ENCODE measurements around the gene DPF3. TPM values are rescaled to one million over a fixed set of nuclear protein-coding genes. Genes with fewer than 3 reads are reported as not detected.

DPF3 gene
- total and polyA plus RNA-seq, 7 experiments from 2014 or later, result 0.07 to 5.5 (median 0.57) TPM; not detected in 1

DNA sequence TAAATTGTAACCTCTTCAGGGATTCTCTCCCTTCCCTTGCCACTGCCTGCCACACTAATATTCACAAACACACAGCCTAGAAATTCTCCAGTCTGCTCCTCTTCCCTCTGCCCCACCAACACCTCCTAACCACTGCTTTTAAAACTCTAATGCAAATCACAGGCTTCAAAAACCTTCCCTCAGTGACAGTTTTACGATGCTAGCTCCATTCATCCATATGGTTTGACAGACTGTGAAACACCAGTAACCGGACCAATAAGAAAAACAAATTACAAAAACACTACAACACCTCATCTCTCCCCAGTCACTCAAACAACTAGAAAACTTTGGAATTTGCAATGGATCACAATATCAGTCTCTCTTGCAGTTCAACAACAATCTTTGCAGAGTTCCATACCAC, 5.7 kb downstream of the DPF3 start:
- Histone ChIP-seq H3K36me3 (ENCODE audit: control insufficient read depth in 2 of 3, insufficient read depth in 3 of 3, low read length in 3 of 3) (no peaks in the 10 kb centered on the region), H3K27me3 (ENCODE audit: control insufficient read depth in 2 of 2, insufficient read depth in 2 of 2, low read length in 2 of 2) (peaks cover 0 to 6% of the 10 kb centered on the region in 2 donors), H3K27ac (ENCODE audit: low read depth, low read length) (no peak overlapping the region), H3K9me3 (ENCODE audit: control insufficient read depth in 2 of 3, low read length in 3 of 3) (no peaks in the 10 kb centered on the region), H3K4me1 (ENCODE audit: control insufficient read depth in 2 of 2, insufficient read depth in 2 of 2, low read length in 2 of 2) (peaks cover 9 to 12% of the 10 kb centered on the region in 2 donors), H3K4me3 (ENCODE audit: low read length) (no peak overlapping the region)
- Mint-ChIP-seq H3K4me1 (peaks cover 8 to 32% (median 10%) of the 10 kb centered on the region in 7 donors), H3K27me3 (peaks cover 15 to 53% (median 24%) of the 10 kb centered on the region in 5 donors), H3K27ac (no peak overlapping the region), H3K36me3 (peaks cover 0 to 17% (median 0%) of the 10 kb centered on the region in 5 donors), H3K4me3 (no peak overlapping the region), H3K9me3 (peaks cover 0 to 7% (median 2%) of the 10 kb centered on the region in 11 donors)
- ChIA-PET CTCF (no interaction called here), POLR2A (no interaction called here)
- intact Hi-C loops (cut with micrococcal nuclease), result no loop called here
- ATAC-seq (no peak), DNase-seq (no peak)

DNA sequence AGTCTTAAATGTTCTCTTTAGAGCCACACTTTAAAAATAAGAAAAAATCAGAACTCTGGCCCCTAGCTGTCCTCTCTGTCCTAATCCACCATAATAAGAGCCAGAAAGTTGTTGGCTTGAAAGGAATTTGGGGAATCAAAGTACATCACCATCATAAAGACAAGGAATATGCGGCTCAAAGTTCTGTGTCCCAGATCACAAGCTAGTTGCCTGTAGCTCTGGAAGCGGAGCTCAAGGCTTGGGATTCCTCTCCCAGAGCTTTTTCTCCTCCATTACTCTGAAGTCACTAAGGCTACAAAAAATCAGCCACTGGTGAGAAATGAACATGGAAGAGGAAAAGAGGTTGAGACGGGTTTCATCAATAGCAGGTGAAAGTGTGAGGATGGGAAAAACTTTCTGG, 6.4 kb downstream of the DPF3 start:
- ATAC-seq (no peak), DNase-seq (no peak)
- Mint-ChIP-seq H3K27ac (no peak overlapping the region), H3K27me3 (peaks cover 12 to 53% (median 19%) of the 10 kb centered on the region in 5 donors), H3K9me3 (peaks cover 0 to 7% (median 1%) of the 10 kb centered on the region in 11 donors), H3K4me1 (peaks cover 4 to 33% (median 9%) of the 10 kb centered on the region in 7 donors), H3K4me3 (no peak overlapping the region), H3K36me3 (peaks cover 0 to 17% (median 0%) of the 10 kb centered on the region in 5 donors)
- ChIA-PET CTCF (no interaction called here), POLR2A (no interaction called here)
- H3K4me1 ChIP-seq (ENCODE audit: control insufficient read depth in 2 of 2, insufficient read depth in 2 of 2, low read length in 2 of 2), result peaks cover 8 to 10% of the 10 kb centered on the region in 2 donors
- H3K9me3 ChIP-seq (ENCODE audit: control insufficient read depth in 2 of 3, low read length in 3 of 3), result no peaks in the 10 kb centered on the region
- peaks cover 0 to 6% of the 10 kb centered on the region in 2 donors for H3K27me3 ChIP-seq (ENCODE audit: control insufficient read depth in 2 of 2, insufficient read depth in 2 of 2, low read length in 2 of 2)
- H3K4me3 ChIP-seq (ENCODE audit: low read length), result no peak overlapping the region
- intact Hi-C loops (cut with micrococcal nuclease), result no loop called here
- no peaks in the 10 kb centered on the region for H3K36me3 ChIP-seq (ENCODE audit: control insufficient read depth in 2 of 3, insufficient read depth in 3 of 3, low read length in 3 of 3)
- H3K27ac ChIP-seq (ENCODE audit: low read depth, low read length), result no peak overlapping the region

DNA sequence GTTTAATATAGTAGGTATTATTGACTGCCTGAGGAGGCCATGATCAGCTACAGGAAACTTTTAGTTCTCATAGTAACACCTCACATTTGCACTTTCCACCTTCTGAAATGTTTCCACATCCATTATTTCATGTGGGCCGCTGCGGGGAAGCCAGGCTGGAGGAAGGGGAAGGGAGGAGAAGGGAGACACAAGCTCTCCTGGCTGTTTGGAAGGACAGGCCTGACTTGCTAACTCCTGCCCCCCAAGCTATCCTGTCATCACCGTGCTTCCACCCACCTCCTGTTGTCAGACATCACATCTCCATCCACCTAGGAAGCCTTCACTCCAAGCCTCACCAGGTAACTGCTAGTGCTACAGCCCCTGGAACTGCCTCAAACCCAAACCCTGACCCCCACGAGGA, 9.5 kb downstream of the DPF3 start:
- H3K4me3 Mint-ChIP-seq, result no peak overlapping the region
- Histone ChIP-seq H3K27ac (ENCODE audit: low read depth, low read length) (no peak overlapping the region), H3K4me1 (ENCODE audit: control insufficient read depth in 2 of 2, insufficient read depth in 2 of 2, low read length in 2 of 2) (no peaks in the 10 kb centered on the region), H3K36me3 (ENCODE audit: control insufficient read depth in 2 of 3, insufficient read depth in 3 of 3, low read length in 3 of 3) (no peaks in the 10 kb centered on the region), H3K9me3 (ENCODE audit: control insufficient read depth in 2 of 3, low read length in 3 of 3) (no peaks in the 10 kb centered on the region), H3K27me3 (ENCODE audit: control insufficient read depth in 2 of 2, insufficient read depth in 2 of 2, low read length in 2 of 2) (no peaks in the 10 kb centered on the region), H3K4me3 (ENCODE audit: low read length) (no peak overlapping the region)
- peaks cover 0 to 7% (median 1%) of the 10 kb centered on the region in 11 donors for H3K9me3 Mint-ChIP-seq
- CTCF ChIA-PET, result interaction anchor here (0.8 kb wide), 1 partner anchor 21 kb away, joined by 3 read pairs; no protein-coding TSS in a partner anchor
- H3K27ac Mint-ChIP-seq, result no peak overlapping the region
- H3K36me3 Mint-ChIP-seq, result peaks cover 0 to 23% (median 0%) of the 10 kb centered on the region in 5 donors
- ATAC-seq, result no peak
- H3K4me1 Mint-ChIP-seq, result peaks cover 0 to 46% (median 0%) of the 10 kb centered on the region in 7 donors
- DNase-seq, result no peak
- POLR2A ChIA-PET, result no interaction called here
- intact Hi-C loops (cut with micrococcal nuclease), result no loop called here
- H3K27me3 Mint-ChIP-seq, result peaks cover 0 to 27% (median 4%) of the 10 kb centered on the region in 5 donors

DNA sequence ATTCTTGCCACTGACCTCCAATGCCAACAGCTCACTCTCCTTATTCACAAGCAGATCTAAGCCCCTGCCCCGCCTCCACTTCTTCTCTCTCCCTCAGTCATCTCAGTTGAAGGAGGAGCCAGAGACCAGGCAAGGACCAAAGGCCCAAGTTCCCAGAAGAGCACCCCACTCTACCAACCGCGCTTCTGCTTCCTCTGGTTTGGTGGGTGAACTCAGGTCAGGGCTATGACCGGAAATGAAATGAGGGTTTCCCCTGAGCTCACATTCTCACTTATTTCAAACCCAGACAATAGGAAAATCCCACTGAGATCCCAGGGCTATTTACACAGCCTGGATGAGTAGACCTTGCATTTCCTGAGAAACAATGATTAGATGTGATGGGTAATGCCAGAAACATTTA, 9.9 kb downstream of the DPF3 start:
- H3K4me1 Mint-ChIP-seq, result peaks cover 0 to 46% (median 0%) of the 10 kb centered on the region in 7 donors

DNA sequence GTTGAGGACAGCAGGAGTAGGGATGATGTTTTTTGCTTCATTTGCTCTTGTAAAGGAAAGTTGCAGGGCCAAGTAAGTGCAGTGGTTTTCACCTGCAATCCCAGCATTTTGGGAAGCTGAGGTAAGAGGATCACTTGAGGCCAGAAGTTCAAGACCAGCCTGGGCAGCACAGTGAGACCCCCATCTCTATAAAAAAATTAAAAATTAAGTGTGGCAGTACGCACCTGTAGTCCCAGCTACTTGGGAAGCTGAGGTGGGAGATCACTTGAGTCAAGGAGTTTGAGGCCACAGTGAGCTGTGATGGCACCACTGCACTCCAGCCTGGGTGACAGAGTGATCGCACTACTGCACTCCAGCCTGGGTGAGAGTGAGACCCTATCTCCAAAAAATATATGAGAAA, 10.8 kb downstream of the DPF3 start:
- Histone ChIP-seq H3K27ac (ENCODE audit: low read depth, low read length) (no peak overlapping the region), H3K27me3 (ENCODE audit: control insufficient read depth in 2 of 2, insufficient read depth in 2 of 2, low read length in 2 of 2) (no peaks in the 10 kb centered on the region), H3K9me3 (ENCODE audit: control insufficient read depth in 2 of 3, low read length in 3 of 3) (no peaks in the 10 kb centered on the region), H3K4me3 (ENCODE audit: low read length) (no peak overlapping the region), H3K4me1 (ENCODE audit: control insufficient read depth in 2 of 2, insufficient read depth in 2 of 2, low read length in 2 of 2) (no peaks in the 10 kb centered on the region), H3K36me3 (ENCODE audit: control insufficient read depth in 2 of 3, insufficient read depth in 3 of 3, low read length in 3 of 3) (no peaks in the 10 kb centered on the region)
- POLR2A ChIA-PET, result no interaction called here
- Mint-ChIP-seq H3K4me1 (peaks cover 0 to 42% (median 0%) of the 10 kb centered on the region in 7 donors), H3K27ac (no peak overlapping the region), H3K9me3 (peaks cover 0 to 7% (median 1%) of the 10 kb centered on the region in 11 donors), H3K36me3 (peaks cover 0 to 20% (median 0%) of the 10 kb centered on the region in 5 donors), H3K4me3 (no peak overlapping the region), H3K27me3 (peaks cover 0 to 15% (median 2%) of the 10 kb centered on the region in 5 donors)
- no peak for DNase-seq
- CTCF ChIA-PET, result no interaction called here
- ATAC-seq, result no peak
- intact Hi-C loops (cut with micrococcal nuclease), result no loop called here

More for the DNA sequence above, 9.9 kb downstream of the DPF3 start:
- H3K9me3 Mint-ChIP-seq, result peaks cover 0 to 7% (median 1%) of the 10 kb centered on the region in 11 donors
- H3K9me3 ChIP-seq (ENCODE audit: control insufficient read depth in 2 of 3, low read length in 3 of 3), result no peaks in the 10 kb centered on the region
- H3K27me3 Mint-ChIP-seq, result peaks cover 0 to 22% (median 2%) of the 10 kb centered on the region in 5 donors
- POLR2A ChIA-PET, result no interaction called here
- peak overlapping the region in 1 of 9 donors; percentile 30 for H3K27ac Mint-ChIP-seq
- H3K4me3 ChIP-seq (ENCODE audit: low read length), result no peak overlapping the region
- no peaks in the 10 kb centered on the region for H3K36me3 ChIP-seq (ENCODE audit: control insufficient read depth in 2 of 3, insufficient read depth in 3 of 3, low read length in 3 of 3)
- no peaks in the 10 kb centered on the region for H3K27me3 ChIP-seq (ENCODE audit: control insufficient read depth in 2 of 2, insufficient read depth in 2 of 2, low read length in 2 of 2)
- DNase-seq (peak in 1 of 9 donors; percentile 23), ATAC-seq (no peak)
- no peak overlapping the region for H3K27ac ChIP-seq (ENCODE audit: low read depth, low read length)
- H3K4me1 ChIP-seq (ENCODE audit: control insufficient read depth in 2 of 2, insufficient read depth in 2 of 2, low read length in 2 of 2), result no peaks in the 10 kb centered on the region
- intact Hi-C loops (cut with micrococcal nuclease), result no loop called here
- peak overlapping the region in 1 of 10 donors; percentile 31 for H3K4me3 Mint-ChIP-seq
- CTCF ChIA-PET, result interaction anchor here (0.8 kb wide), 1 partner anchor 21 kb away, joined by 3 read pairs; no protein-coding TSS in a partner anchor
- H3K36me3 Mint-ChIP-seq, result peaks cover 0 to 23% (median 0%) of the 10 kb centered on the region in 5 donors

DNA sequence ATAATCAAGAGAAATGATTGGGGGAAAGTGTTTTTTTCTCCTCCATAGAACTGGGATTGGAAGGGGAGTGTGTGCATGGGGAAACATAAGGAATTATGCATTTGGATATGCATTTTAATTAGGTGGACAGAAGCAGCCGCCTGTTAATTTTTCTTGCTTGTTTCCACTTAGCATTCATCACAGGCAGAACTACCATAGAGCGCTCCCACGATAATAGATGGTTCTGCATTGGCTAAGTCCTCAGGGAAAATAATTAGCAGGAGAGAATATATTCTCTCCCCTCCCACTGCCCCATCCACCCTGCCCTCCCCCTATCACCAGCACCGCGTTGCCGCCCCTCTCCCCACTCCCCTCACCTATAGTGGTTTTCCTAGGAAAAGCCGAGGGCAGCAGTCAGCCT, 11.4 kb downstream of the DPF3 start:
- Histone ChIP-seq H3K4me3 (ENCODE audit: low read length) (no peak overlapping the region), H3K36me3 (ENCODE audit: control insufficient read depth in 2 of 3, insufficient read depth in 3 of 3, low read length in 3 of 3) (no peaks in the 10 kb centered on the region), H3K27me3 (ENCODE audit: control insufficient read depth in 2 of 2, insufficient read depth in 2 of 2, low read length in 2 of 2) (no peaks in the 10 kb centered on the region), H3K4me1 (ENCODE audit: control insufficient read depth in 2 of 2, insufficient read depth in 2 of 2, low read length in 2 of 2) (no peaks in the 10 kb centered on the region), H3K27ac (ENCODE audit: low read depth, low read length) (no peak overlapping the region), H3K9me3 (ENCODE audit: control insufficient read depth in 2 of 3, low read length in 3 of 3) (no peaks in the 10 kb centered on the region)
- no peak for DNase-seq
- Mint-ChIP-seq H3K4me3 (no peak overlapping the region), H3K36me3 (peaks cover 0 to 19% (median 0%) of the 10 kb centered on the region in 5 donors), H3K27ac (no peak overlapping the region), H3K9me3 (peaks cover 0 to 7% (median 1%) of the 10 kb centered on the region in 11 donors), H3K27me3 (peaks cover 0 to 14% (median 2%) of the 10 kb centered on the region in 5 donors), H3K4me1 (peaks cover 0 to 41% (median 0%) of the 10 kb centered on the region in 7 donors)
- ChIA-PET CTCF (no interaction called here), POLR2A (no interaction called here)
- no peak for ATAC-seq
- intact Hi-C loops (cut with micrococcal nuclease), result no loop called here

DNA sequence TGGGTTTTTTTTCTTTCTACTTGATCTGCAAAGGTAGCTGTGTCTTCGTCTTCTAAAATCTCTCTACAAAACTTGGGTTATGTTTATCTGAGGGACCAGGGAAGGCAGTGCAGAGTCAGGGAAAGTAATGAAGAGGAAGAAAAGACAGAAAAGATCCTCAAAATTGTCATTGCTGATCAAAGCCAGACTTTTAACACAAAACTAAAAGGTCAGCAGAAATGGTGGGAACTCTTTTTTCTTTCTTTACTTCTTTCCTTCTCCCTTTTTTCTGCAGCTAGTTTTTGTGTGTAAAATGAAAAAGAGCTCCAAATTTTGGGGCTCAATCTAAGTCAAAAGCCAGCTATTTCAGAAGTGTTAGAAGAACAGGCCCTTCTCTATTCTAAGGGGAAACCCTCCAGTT, 11.9 kb downstream of the DPF3 start:
- no peaks in the 10 kb centered on the region for H3K9me3 ChIP-seq (ENCODE audit: control insufficient read depth in 2 of 3, low read length in 3 of 3)
- CTCF ChIA-PET, result no interaction called here
- H3K4me3 Mint-ChIP-seq, result no peak overlapping the region
- POLR2A ChIA-PET, result no interaction called here
- no peaks in the 10 kb centered on the region for H3K27me3 ChIP-seq (ENCODE audit: control insufficient read depth in 2 of 2, insufficient read depth in 2 of 2, low read length in 2 of 2)
- no peak overlapping the region for H3K27ac ChIP-seq (ENCODE audit: low read depth, low read length)
- peaks cover 0 to 17% (median 0%) of the 10 kb centered on the region in 5 donors for H3K36me3 Mint-ChIP-seq
- H3K27me3 Mint-ChIP-seq, result peaks cover 0 to 10% (median under 1%) of the 10 kb centered on the region in 5 donors
- DNase-seq (no peak), ATAC-seq (no peak)
- intact Hi-C loops (cut with micrococcal nuclease), result no loop called here
- H3K4me1 Mint-ChIP-seq, result peaks cover 0 to 41% (median 0%) of the 10 kb centered on the region in 7 donors
- H3K36me3 ChIP-seq (ENCODE audit: control insufficient read depth in 2 of 3, insufficient read depth in 3 of 3, low read length in 3 of 3), result no peaks in the 10 kb centered on the region
- no peaks in the 10 kb centered on the region for H3K4me1 ChIP-seq (ENCODE audit: control insufficient read depth in 2 of 2, insufficient read depth in 2 of 2, low read length in 2 of 2)
- peaks cover 0 to 7% (median 1%) of the 10 kb centered on the region in 11 donors for H3K9me3 Mint-ChIP-seq
- no peak overlapping the region for H3K27ac Mint-ChIP-seq
- no peak overlapping the region for H3K4me3 ChIP-seq (ENCODE audit: low read length)

Data from naive thymus-derived CD4-positive, alpha-beta T cell (primary cell).